Dedifferentiated amniotic fluid mesenchymal stem cell (primary cell): ENCODE measurements around the gene QRICH1.

Source experiments
- DNase-seq: peaks from one replicate; pipeline ENCODE4 v3.0.0-alpha.2; 2016; ENCODE audit errors: extremely low spot score

QRICH1 gene

GRCh38 chr3:49119036-49119435 is 25.2 kb upstream of the QRICH1 start:
- no peak for DNase-seq

- DNase-seq: no peak
These were observed 18.4 kb upstream of the QRICH1 start for GRCh38 chr3:49112262-49112661.

- no peak for DNase-seq
These were observed 17.5 kb upstream of the QRICH1 start for GRCh38 chr3:49111347-49111746.

GRCh38 chr3:49110780-49111179 is 16.9 kb upstream of the QRICH1 start:
- no peak for DNase-seq

- no peak for DNase-seq
These were observed 14.5 kb upstream of the QRICH1 start for GRCh38 chr3:49108346-49108745.

GRCh38 chr3:49104427-49105291 is 10.8 kb upstream of the QRICH1 start, which contains the start of gene QARS1:
TSS of gene QARS1 (minus strand) at chr3:49104757. CDS start at chr3:49104733, 24 bp downstream.
- peak; percentile 86 for DNase-seq

- DNase-seq: no peak
These were observed 10.2 kb upstream of the QRICH1 start for GRCh38 chr3:49104052-49104426.

- DNase-seq: no peak
These were observed 6.3 kb upstream of the QRICH1 start for GRCh38 chr3:49100046-49100615.

- no peak for DNase-seq
These were observed 5.2 kb upstream of the QRICH1 start for GRCh38 chr3:49098910-49099630.

GRCh38 chr3:49098429-49098828 is 4.6 kb upstream of the QRICH1 start:
- DNase-seq: no peak

- DNase-seq: peak; percentile 63
These were observed 676 bp downstream of the QRICH1 start for GRCh38 chr3:49092938-49093852.

GRCh38 chr3:49081429-49081828 is 12.4 kb downstream of the QRICH1 start:
- no peak for DNase-seq

GRCh38 chr3:49079270-49079669 is 14.6 kb downstream of the QRICH1 start:
- no peak for DNase-seq

- DNase-seq: no peak
These were observed 17.2 kb downstream of the QRICH1 start for GRCh38 chr3:49076646-49077045.

- no peak for DNase-seq
These were observed 17.8 kb downstream of the QRICH1 start for GRCh38 chr3:49076116-49076515.

GRCh38 chr3:49058011-49058410 is 35.9 kb downstream of the QRICH1 start:
- no peak for DNase-seq

- no peak for DNase-seq
These were observed 36.6 kb downstream of the QRICH1 start for GRCh38 chr3:49057268-49057667.

GRCh38 chr3:49054344-49054862 is 39.5 kb downstream of the QRICH1 start:
- DNase-seq: no peak

GRCh38 chr3:49053543-49053942 is 40.3 kb downstream of the QRICH1 start:
- no peak for DNase-seq

GRCh38 chr3:49035281-49035680 is 58.6 kb downstream of the QRICH1 start:
- no peak for DNase-seq

GRCh38 chr3:49034650-49035049 is 59.2 kb downstream of the QRICH1 start:
- no peak for DNase-seq
